OCI-LY3 (cell line): Measurements from ENCODE around the gene COPS2.

ENCODE experiments used
- H2AFZ ChIP-seq: fragments of 200-600, 300-600 bp; shearing (Covaris generic); 2 replicates; pipeline ENCODE4 v1.6.0; 2014; ENCODE audit warnings: antibody characterized with exemption, low read depth, low read length
- H3K27ac ChIP-seq: fragments of 200-600, 300-600 bp; sonication (generic); 2 replicates; pipeline ENCODE4 v1.5.1; 2014; ENCODE audit warnings: mild to moderate bottlenecking, low read length, moderate library complexity, mixed read lengths
- H3K27me3 ChIP-seq: fragments of 200-600, 300-600 bp; sonication (generic); 2 replicates; pipeline ENCODE4 v1.6.1; 2014; ENCODE audit warnings: low read depth, low read length, mixed read lengths
- H3K36me3 ChIP-seq: fragments of 200-600, 300-600 bp; sonication (generic); replicated peaks from 2 replicates; pipeline ENCODE3; 2014; ENCODE audit warnings: low read depth, low read length, mixed read lengths
- H3K4me1 ChIP-seq: fragments of 300-600, 200-600 bp; sonication (generic); 2 replicates; pipeline ENCODE4 v1.6.1; 2014; ENCODE audit warnings: low read length, mixed read lengths
- H3K4me2 ChIP-seq: fragments of 200-600, 300-600 bp; sonication (generic); 2 replicates; pipeline ENCODE4 v1.6.1; 2014; ENCODE audit warnings: low read length, mixed read lengths
- H3K4me3 ChIP-seq: fragments of 300-600, 200-600 bp; sonication (generic); 2 replicates; pipeline ENCODE4 v1.5.1; 2014; ENCODE audit warnings: antibody characterized with exemption, mild to moderate bottlenecking, low read length, moderate library complexity
- H3K79me2 ChIP-seq: fragments of 300-600, 200-600 bp; shearing (Covaris generic); 2 replicates; pipeline ENCODE4 v1.6.1; 2014; ENCODE audit warnings: mild to moderate bottlenecking, low read length, mixed read lengths
- H3K9ac ChIP-seq: fragments of 300-600, 200-600 bp; shearing (Covaris generic); 2 replicates; pipeline ENCODE4 v1.6.0; 2014; ENCODE audit warnings: mild to moderate bottlenecking, low read length, moderate library complexity
- H3K9me3 ChIP-seq: fragments of 200-600, 300-600 bp; shearing (Covaris generic); 2 replicates; pipeline ENCODE4 v1.6.1; 2014; ENCODE audit warnings: low read length, mixed read lengths; ENCODE audit not compliant: insufficient read depth
- H4K20me1 ChIP-seq: fragments of 200-600, 300-600 bp; sonication (generic); 2 replicates; pipeline ENCODE4 v1.6.1; 2016; ENCODE audit warnings: low read length, mixed read lengths; ENCODE audit not compliant: insufficient read depth
- EZH2phosphoT487 ChIP-seq: fragments of 200-600 bp; shearing (Covaris generic); IDR thresholded peaks from 2 replicates; pipeline ENCODE4 v1.6.1; 2018; ENCODE audit warnings: antibody characterized with exemption, mixed run types, low read depth
- TF ChIP-seq, protein P1 (sequence below): fragments of 200-600, 300-600 bp; sonication (generic); IDR thresholded peaks from 2 replicates; pipeline ENCODE4 v1.5.1; 2014; ENCODE audit warnings: antibody characterized with exemption, low read length, low read depth

Gene COPS2

GRCh38 chr15:49191892-49192291 lies 36.5 kb upstream of the COPS2 start:
- no peak overlapping the region for H2AFZ ChIP-seq
- no peaks in the 10 kb centered on the region; the same call in 1 of the 2 replicates for H3K79me2 ChIP-seq
- H3K4me3 ChIP-seq, result no peak overlapping the region
- no peak overlapping the region for H3K27ac ChIP-seq
- no peak overlapping the region for H3K9ac ChIP-seq
- H4K20me1 ChIP-seq, result no peaks in the 10 kb centered on the region
- H3K4me1 ChIP-seq, result peaks cover 8% of the 10 kb centered on the region
- H3K36me3 ChIP-seq, result no peaks in the 10 kb centered on the region
- H3K27me3 ChIP-seq, result no peaks in the 10 kb centered on the region
- H3K4me2 ChIP-seq, result no peak overlapping the region
- H3K9me3 ChIP-seq, result no peaks in the 10 kb centered on the region
- TF ChIP-seq EZH2phosphoT487, result no peak
- TF ChIP-seq, protein P1, sequence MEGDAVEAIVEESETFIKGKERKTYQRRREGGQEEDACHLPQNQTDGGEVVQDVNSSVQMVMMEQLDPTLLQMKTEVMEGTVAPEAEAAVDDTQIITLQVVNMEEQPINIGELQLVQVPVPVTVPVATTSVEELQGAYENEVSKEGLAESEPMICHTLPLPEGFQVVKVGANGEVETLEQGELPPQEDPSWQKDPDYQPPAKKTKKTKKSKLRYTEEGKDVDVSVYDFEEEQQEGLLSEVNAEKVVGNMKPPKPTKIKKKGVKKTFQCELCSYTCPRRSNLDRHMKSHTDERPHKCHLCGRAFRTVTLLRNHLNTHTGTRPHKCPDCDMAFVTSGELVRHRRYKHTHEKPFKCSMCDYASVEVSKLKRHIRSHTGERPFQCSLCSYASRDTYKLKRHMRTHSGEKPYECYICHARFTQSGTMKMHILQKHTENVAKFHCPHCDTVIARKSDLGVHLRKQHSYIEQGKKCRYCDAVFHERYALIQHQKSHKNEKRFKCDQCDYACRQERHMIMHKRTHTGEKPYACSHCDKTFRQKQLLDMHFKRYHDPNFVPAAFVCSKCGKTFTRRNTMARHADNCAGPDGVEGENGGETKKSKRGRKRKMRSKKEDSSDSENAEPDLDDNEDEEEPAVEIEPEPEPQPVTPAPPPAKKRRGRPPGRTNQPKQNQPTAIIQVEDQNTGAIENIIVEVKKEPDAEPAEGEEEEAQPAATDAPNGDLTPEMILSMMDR, result no peak

- no peak for TF ChIP-seq EZH2phosphoT487
- TF ChIP-seq, protein P1, result no peak
- Histone ChIP-seq H2AFZ (no peak overlapping the region; the same call in 1 of the 2 replicates), H3K9me3 (no peaks in the 10 kb centered on the region), H3K9ac (no peak overlapping the region), H3K4me3 (no peak overlapping the region), H3K4me2 (peak overlapping the region; percentile 32; the same call in 1 of the 2 replicates), H3K4me1 (peaks cover 10% of the 10 kb centered on the region), H3K79me2 (no peaks in the 10 kb centered on the region; the same call in 1 of the 2 replicates), H4K20me1 (no peaks in the 10 kb centered on the region), H3K27me3 (no peaks in the 10 kb centered on the region), H3K36me3 (no peaks in the 10 kb centered on the region), H3K27ac (no peak overlapping the region)
These were observed 35.2 kb upstream of the COPS2 start for GRCh38 chr15:49190586-49190985.

DNA sequence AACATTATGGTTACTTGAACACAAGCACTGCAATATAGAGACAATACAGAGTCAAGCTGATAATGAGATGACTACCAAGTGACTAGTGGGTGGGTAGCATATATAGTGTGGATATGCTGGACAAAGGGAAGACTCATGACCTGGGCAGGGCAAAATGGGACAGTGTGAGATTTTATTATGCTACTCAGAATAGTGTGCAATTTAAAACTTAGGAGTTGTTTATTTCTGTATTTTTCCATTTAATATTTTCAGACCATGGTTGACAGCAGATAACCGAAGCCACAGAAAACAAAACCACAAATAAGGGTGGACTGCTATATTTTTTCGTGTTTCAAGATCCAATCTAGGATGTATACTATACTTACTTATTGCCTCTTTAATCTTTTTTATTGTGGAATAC lies 34.2 kb upstream of the COPS2 start:
- H3K27me3 ChIP-seq, result no peaks in the 10 kb centered on the region
- no peaks in the 10 kb centered on the region for H3K9me3 ChIP-seq
- peaks cover 12% of the 10 kb centered on the region for H3K4me1 ChIP-seq
- H3K36me3 ChIP-seq, result no peaks in the 10 kb centered on the region
- no peak overlapping the region for H3K4me2 ChIP-seq
- H3K4me3 ChIP-seq, result no peak overlapping the region
- H3K27ac ChIP-seq, result no peak overlapping the region
- no peak for TF ChIP-seq EZH2phosphoT487
- TF ChIP-seq, protein P1, result no peak
- no peaks in the 10 kb centered on the region; the same call in 1 of the 2 replicates for H3K79me2 ChIP-seq
- no peak overlapping the region for H3K9ac ChIP-seq
- H4K20me1 ChIP-seq, result no peaks in the 10 kb centered on the region
- H2AFZ ChIP-seq, result no peak overlapping the region

DNA sequence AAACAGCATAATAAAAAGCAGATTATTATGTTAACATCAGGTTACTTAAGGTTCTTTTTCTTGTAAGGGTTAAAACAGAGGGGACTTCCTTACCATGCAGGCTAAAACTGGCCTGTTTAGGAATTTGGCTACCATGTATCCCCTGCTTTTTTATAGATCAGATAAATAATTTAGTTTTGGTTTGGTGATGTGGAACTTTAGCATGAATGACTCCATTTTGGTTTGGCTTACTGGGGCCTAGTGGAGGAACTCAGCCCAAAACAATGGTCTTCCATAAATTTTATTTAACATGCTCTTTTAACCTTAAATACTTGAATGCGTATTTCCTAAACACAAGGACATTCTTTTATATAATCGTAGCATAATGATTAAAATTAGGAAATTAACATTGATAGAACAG lies 33.5 kb upstream of the COPS2 start:
- Histone ChIP-seq H4K20me1 (no peaks in the 10 kb centered on the region), H3K36me3 (no peaks in the 10 kb centered on the region), H3K9me3 (no peaks in the 10 kb centered on the region), H3K4me2 (no peak overlapping the region), H3K9ac (no peak overlapping the region), H3K27ac (no peak overlapping the region), H2AFZ (no peak overlapping the region), H3K79me2 (no peaks in the 10 kb centered on the region; the same call in 1 of the 2 replicates), H3K4me3 (no peak overlapping the region), H3K27me3 (no peaks in the 10 kb centered on the region), H3K4me1 (peaks cover 12% of the 10 kb centered on the region)
- TF ChIP-seq, protein P1, result no peak
- TF ChIP-seq EZH2phosphoT487, result no peak
